ENCODE data around the gene PRSS8.

PRSS8 gene

GRCh38 chr16:31088459-31089183, 46.9 kb downstream of the PRSS8 start, which contains the start of gene PRSS53:
TSS of gene PRSS53 (minus strand) at chr16:31088943. CDS start at chr16:31088809, 134 bp downstream.
- Histone ChIP-seq H3K27ac (no peak within 1 kb of the TSS), H3K9me3 (no peaks in the 10 kb centered on the region), H3K4me1 (peaks cover 0 to 12% (median 8%) of the 10 kb centered on the region in 4 donors), H3K27me3 (no peaks in the 10 kb centered on the region), H3K36me3 (peaks cover 3 to 76% (median 61%) of the 10 kb centered on the region in 3 donors), H3K4me3 (no peak within 1 kb of the TSS)
- intact Hi-C loops (cut with DNase I; ENCODE audit: low total_unique reads): no loop called here
- TF ChIP-seq CTCF (IDR thresholded peaks at IDR 0.05): no peak
- DNase-seq: no peak

GRCh38 chr16:31087971-31088370, 47.6 kb downstream of the PRSS8 start:
- TF ChIP-seq CTCF (IDR thresholded peaks at IDR 0.05): no peak
- DNase-seq: no peak
- H3K9me3 ChIP-seq: no peaks in the 10 kb centered on the region
- peaks cover 0 to 6% (median 2%) of the 10 kb centered on the region in 4 donors for H3K4me1 ChIP-seq
- intact Hi-C loops (cut with DNase I; ENCODE audit: low total_unique reads): no loop called here
- H3K27ac ChIP-seq: no peak overlapping the region
- no peak overlapping the region for H3K4me3 ChIP-seq
- peaks cover 3 to 83% (median 67%) of the 10 kb centered on the region in 3 donors for H3K36me3 ChIP-seq
- no peaks in the 10 kb centered on the region for H3K27me3 ChIP-seq

GRCh38 chr16:31087481-31087880, 48.0 kb downstream of the PRSS8 start:
- no peaks in the 10 kb centered on the region for H3K9me3 ChIP-seq
- H3K4me3 ChIP-seq: no peak overlapping the region
- no peaks in the 10 kb centered on the region for H3K27me3 ChIP-seq
- no peak for TF ChIP-seq CTCF (IDR thresholded peaks at IDR 0.05)
- intact Hi-C loops (cut with DNase I; ENCODE audit: low total_unique reads): no loop called here
- peaks cover 3 to 88% (median 72%) of the 10 kb centered on the region in 3 donors for H3K36me3 ChIP-seq
- H3K27ac ChIP-seq: no peak overlapping the region
- DNase-seq: no peak
- H3K4me1 ChIP-seq: peaks cover 0 to under 1% (median under 1%) of the 10 kb centered on the region in 4 donors

GRCh38 chr16:31086629-31086906, 49.0 kb downstream of the PRSS8 start:
- intact Hi-C loops (cut with DNase I; ENCODE audit: low total_unique reads): no loop called here
- H3K27ac ChIP-seq: no peak overlapping the region
- H3K4me3 ChIP-seq: no peak overlapping the region
- no peak for TF ChIP-seq CTCF (IDR thresholded peaks at IDR 0.05)
- H3K9me3 ChIP-seq: no peaks in the 10 kb centered on the region
- peaks cover 0 to 10% (median 6%) of the 10 kb centered on the region in 4 donors for H3K4me1 ChIP-seq
- peaks cover 3 to 97% (median 74%) of the 10 kb centered on the region in 3 donors for H3K36me3 ChIP-seq
- H3K27me3 ChIP-seq: no peaks in the 10 kb centered on the region
- no peak for DNase-seq

GRCh38 chr16:31085873-31086628, 49.5 kb downstream of the PRSS8 start:
- peaks cover 7 to 97% (median 75%) of the 10 kb centered on the region in 3 donors for H3K36me3 ChIP-seq

More at GRCh38 chr16:31085873-31086628, 49.5 kb downstream of the PRSS8 start:
- intact Hi-C loops (cut with DNase I; ENCODE audit: low total_unique reads): no loop called here
- no peaks in the 10 kb centered on the region for H3K27me3 ChIP-seq
- TF ChIP-seq CTCF (IDR thresholded peaks at IDR 0.05): no peak
- no peak overlapping the region for H3K27ac ChIP-seq
- H3K4me1 ChIP-seq: peaks cover 0 to 12% (median 7%) of the 10 kb centered on the region in 4 donors
- H3K9me3 ChIP-seq: no peaks in the 10 kb centered on the region
- no peak overlapping the region for H3K4me3 ChIP-seq
- DNase-seq: no peak
